GM19240 (cell line): ENCODE data around the gene CHD9NB.
"Not testable (repeated sequence)": the region's sequence is repeated elsewhere in the genome, so short reads cannot be mapped to it uniquely, and the experiment has no call there.

Experiments
- DNase-seq: peaks from one replicate; pipeline ENCODE4 v3.0.0; 2011; ENCODE audit warnings: low spot score; ENCODE audit not compliant: insufficient read length

Gene CHD9NB

GRCh38 chr16:53084141-53084541 is 31.4 kb upstream of the CHD9NB start:
- DNase-seq: no peak

- DNase-seq: no peak
These were observed 30.4 kb upstream of the CHD9NB start for GRCh38 chr16:53083119-53083518.

DNA sequence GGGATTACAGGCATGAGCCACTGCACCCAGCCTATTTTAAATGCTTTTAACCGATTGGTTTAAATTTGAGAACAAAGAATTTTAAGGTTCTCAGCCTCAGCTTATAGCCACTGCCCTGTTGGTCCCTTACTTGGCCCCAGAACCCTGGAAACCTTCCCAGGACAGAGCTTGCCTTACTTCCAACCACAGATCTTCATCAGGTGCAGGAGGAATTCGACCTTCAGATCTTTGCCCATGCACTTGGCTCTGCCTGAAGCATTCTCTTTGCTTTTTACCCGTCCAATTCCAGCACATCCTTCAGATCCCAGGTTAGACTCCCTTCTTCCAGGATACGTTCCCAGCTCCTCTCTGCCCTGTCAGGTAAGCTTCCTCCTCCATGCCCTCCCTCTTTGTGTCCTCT is 29.8 kb upstream of the CHD9NB start:
- DNase-seq: no peak

- no peak for DNase-seq
These were observed 29.1 kb upstream of the CHD9NB start for GRCh38 chr16:53081686-53082407.

DNA sequence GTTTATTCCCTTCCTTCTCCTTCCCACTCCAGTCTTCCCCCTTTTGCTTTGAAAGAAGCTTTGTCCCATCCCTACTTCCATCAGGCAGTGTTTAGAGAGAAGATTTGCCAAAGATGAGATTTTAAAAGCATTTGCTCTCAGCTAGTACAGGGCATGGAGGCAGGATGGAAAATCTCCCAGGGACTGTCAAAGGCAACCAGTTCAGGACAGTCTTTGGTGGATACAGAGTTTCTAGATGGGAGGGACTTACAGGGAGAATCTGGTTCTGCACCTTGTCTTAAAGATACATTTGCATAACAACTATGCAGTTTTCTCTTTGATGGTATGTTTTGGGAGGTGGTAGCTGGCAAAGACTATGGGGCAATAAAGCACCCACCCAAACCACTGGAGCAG is 28.3 kb upstream of the CHD9NB start:
- no peak for DNase-seq

GRCh38 chr16:53080345-53081031 is 27.8 kb upstream of the CHD9NB start:
- DNase-seq: no peak

DNA sequence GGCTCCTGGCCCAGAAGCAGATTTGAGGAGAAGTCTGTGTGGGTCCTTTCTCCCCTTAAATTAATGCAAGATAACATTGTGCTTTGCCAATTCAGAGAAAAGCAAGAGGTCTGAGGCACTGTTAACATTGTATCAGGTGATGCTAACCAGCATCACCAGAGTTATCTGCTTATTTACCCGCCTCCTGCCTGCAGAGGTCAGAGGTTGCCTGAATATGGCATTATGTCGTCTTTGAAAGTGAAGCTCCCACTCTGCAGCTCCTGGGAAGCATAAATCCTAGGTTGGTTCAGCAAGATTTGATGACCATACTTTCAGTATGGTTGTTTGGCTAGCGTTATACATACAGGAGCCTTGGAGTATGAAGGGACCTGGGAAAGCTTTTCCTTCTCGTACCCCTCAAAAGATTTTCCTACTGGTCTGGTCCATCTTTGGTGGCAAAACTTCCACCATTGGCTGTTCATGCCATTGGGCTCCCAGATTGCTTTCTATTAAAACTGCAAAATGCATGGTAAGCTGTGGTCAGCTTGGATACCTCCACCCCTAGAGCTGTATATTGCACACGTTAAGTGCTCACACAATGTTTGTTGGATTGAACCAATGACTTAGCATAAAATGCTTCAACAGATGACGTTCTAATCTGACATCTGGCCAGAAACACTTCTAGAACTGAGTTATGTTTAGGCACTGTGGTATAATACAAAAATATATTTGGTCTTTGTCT is 26.2 kb upstream of the CHD9NB start:
- DNase-seq: no peak

DNA sequence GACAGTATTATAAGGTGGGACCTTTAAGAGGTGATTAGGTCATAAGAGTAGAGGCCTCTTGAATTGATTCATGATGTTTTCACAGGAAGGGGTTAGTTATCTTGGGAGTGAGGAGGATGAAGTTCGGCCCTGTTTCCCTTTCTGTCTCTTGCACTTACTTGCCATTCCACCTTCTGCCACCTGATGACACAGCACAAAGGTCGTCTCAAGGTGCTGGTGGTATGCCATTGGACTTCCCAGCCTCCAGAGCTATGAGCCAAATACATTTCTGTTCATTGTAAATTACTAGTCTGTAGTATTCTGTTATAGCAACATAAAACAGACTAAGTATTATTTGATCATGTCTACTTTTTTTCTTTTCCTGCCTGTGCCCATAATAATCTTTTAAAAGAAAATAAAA is 25.6 kb upstream of the CHD9NB start:
- no peak for DNase-seq

DNA sequence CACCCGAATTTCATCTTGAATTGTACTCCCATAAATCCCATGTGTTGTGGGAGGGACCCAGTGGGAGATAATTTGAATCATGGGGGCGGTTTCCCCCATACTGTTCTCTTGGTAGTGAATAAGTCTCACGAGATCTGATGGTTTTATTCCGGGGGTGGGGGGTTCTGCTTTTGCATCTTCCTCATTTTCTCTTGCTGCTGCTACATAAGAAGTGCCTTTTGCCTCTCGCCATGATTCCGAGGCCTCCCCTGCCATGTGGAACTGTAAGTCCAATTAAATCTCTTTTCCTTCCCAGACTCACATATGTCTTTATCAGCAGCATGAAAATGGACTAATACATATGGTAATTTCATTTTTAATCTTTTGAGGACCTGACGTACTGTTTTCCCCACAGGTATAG is 22.8 kb upstream of the CHD9NB start:
- not testable (repeated sequence) for DNase-seq

DNA sequence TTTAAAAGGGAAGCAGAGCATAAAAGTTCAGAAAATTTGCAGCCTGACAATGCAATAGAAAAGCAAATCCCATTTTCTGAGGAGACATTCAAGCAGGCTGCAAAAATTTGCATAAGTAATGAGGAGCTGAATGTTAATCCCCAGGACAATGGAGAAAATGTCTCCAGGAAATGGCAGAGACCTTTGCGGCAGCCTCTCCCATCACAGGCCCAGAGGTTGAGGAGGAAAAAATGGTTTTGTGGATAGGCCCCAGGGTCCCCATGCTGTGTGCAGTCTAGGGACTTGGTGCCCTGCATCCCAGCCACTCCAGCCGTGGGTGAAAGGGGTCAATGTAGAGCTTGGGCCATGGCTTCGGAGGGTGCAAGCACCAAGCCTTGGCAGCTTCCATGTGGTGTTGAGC is 21.6 kb upstream of the CHD9NB start:
- DNase-seq: not testable (repeated sequence)

DNA sequence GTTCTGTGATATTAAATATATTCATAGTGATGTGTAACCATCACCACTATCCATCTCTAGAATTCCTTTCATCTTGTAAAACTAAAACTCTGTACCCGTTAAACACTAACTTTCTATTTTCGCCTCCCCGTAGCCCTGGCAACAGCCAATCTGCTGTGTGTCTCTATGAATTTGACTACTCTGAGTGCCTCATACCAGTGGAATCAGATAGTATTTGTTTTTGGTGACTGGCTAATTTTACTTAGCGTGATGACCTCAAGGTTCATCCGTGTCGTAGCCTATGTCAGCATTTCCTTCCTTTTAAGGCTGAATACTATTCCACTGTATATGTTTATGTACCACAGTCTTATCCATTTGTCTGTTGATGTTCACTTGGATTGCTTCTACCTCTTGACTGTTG is 20.3 kb upstream of the CHD9NB start:
- DNase-seq: no peak

- DNase-seq: no peak
These were observed 19.1 kb upstream of the CHD9NB start for GRCh38 chr16:53071748-53072301.

DNA sequence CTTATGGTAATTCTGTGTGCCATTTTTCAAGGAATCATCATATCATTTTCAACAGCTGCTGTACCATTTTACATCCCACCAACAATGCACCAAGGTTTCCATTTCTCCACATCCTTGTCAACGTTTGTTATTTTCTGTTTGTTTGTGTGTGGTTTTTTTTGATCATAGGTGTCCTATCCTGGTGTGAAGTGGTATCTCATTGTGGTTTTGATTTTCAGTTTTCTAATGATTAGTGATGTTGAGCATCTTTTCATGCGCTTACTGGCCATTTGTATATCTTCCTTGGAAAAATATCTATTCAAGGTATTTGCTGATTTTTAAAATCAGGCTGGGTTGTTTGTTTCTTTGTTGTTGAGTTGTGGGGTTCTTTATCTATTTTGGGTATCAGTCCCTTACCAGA is 17.1 kb upstream of the CHD9NB start:
- no peak for DNase-seq

DNA sequence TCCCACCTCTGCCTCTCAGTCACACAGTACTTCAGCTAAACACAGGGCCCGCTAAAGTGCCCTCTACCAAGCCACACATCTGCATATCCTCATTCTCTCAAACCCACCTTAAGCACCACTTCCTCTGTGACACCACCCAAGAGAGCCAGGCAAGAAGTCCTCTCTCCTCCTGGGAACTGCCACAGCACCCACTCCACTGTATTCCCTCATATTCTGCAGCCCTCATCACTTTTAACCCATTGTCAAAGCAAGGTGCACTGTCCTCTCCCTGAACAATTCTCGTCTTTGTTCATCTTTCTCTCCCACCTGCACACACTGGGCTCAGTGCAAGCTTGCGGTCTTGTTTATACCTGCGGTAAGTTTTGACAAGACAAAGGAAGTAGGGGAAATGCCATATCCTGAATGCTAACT is 15.7 kb upstream of the CHD9NB start:
- no peak for DNase-seq

GRCh38 chr16:53067675-53068074 is 15.0 kb upstream of the CHD9NB start:
- no peak for DNase-seq

DNA sequence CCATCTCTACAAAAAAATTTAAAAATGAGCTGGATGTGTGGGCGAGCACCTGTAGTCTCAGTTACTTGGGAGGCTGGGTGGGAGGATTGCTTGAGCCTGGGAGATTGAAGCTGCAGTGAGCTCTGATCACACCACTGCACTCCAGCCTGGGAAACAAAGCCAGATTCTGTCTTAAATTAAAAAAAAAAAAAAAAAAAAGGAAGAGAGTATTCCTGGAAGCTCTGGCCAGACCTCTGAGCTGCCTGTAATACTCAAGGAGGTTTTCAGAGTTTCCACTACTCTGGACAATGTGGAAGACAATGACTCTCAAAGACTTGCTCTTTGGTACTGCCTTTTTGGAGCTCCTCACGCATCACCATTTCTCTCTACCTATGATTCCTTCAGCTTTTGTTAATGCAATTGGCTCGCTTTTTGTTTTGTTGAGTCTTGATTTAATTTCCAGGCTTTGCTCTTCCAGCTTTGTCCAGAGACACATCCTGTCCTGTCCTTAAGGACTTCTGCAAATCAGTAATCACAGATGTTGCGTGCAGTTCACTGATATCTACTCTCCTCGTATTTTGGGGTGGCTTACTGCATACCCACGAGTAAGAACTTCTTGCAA is 12.9 kb upstream of the CHD9NB start:
- no peak for DNase-seq

DNA sequence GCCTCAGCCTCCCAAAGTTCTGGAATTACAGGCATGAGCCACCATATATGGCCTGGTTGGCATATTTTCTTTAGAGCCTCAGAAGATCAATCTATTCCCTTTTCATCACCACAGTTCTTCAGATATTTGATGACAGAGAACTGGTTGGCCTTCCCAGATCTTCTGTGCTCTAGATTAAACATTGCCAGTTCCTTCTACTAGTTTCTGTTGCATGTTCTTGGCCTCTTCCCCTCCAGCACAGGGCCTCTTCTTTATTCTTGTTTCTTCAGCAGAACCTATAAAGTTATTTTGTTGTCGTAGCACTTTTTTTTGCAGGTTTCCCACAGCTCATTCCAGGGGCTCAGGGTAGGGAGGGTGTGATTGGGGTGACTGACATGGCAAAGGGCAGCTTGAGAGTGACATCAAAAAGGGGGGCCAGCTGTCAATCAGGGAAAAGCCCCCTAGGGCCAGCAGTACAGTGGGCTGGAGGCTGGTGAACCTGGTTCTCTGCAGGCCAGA is 11.4 kb upstream of the CHD9NB start:
- no peak for DNase-seq

DNA sequence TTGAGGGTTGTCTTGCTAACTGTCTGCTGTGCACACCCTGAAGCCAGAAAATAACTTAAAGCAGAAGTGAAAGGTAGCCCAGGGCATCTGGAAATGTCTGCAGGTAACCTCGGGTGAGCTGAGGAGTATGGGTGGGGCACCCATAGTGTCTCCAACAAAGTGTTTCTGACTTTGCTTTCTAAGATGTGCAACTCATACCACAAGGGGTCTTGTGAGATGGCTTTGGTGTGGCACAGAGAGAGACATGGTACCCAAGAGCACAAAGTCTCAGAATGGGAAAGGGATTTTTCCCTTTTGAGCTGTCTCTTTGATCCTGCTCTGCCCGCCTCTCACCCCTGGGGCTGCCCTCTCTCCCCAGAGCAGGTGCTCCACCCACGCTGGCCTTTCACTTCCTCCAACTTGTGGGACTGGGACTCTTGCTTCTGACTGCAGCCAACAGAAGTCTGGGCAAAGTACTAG is 9.0 kb upstream of the CHD9NB start:
- DNase-seq: peak; percentile 39

DNA sequence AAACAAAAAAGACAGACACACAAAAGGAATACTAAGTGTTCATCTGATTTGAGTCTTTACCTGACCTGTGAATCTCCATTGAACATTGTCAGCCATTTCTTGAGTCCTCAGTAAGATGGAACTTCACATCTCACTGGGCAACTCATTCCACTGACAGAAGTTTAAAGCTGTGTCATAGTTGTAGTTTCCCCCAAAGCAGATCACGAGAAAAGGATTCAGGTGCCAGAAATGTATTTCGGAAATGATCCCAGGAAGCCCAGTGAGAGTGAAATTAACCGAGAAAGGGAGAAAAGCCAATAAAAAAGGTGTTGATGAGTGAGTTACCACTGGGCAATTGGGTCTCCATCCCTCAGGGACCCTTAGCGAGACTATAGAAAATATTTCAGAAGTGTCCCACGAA is 8.6 kb upstream of the CHD9NB start:
- DNase-seq: no peak

- no peak for DNase-seq
These were observed 7.0 kb upstream of the CHD9NB start for GRCh38 chr16:53059672-53060071.

DNA sequence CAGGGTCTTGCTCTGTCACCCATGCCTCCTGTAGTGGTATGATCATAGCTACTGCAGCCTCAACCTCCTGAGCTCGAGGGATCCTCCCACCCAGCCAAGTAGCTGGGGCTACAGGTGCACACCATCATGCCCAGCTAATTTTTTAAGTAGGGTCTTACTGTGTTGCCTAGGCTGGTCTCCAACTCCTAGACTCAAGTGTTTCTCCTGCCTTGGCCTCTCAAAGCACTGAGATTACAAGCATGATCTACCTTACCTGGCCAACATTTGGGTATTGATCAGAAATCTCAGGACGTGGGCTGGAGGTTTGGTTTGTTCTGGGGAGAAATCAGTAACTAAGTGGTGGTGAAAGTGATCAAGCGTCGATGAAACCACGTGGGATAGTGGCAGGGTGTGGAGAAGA is 6.2 kb upstream of the CHD9NB start:
- DNase-seq: no peak

GRCh38 chr16:53058441-53058840 is 5.7 kb upstream of the CHD9NB start:
- no peak for DNase-seq
